ENCODE results near the gene SLA2.

Gene SLA2

GRCh38 chr20:36670665-36671357 is 24.8 kb upstream of the SLA2 start:
- DNase-seq: no peak
- Histone ChIP-seq H3K36me3 (peaks cover 23 to 49% (median 35%) of the 10 kb centered on the region in 3 donors), H3K9me3 (no peaks in the 10 kb centered on the region), H3K27ac (no peak overlapping the region), H3K4me3 (no peak overlapping the region), H3K27me3 (no peaks in the 10 kb centered on the region), H3K4me1 (no peaks in the 10 kb centered on the region)
- intact Hi-C loops (cut with DNase I; ENCODE audit: low total_unique reads): no loop called here
- TF ChIP-seq CTCF (IDR thresholded peaks at IDR 0.05): no peak

- intact Hi-C loops (cut with DNase I; ENCODE audit: low total_unique reads): loop anchor here (2.0 kb wide), 1 partner anchor 87 kb away; no protein-coding TSS in a partner anchor
- no peak for DNase-seq
Observed at GRCh38 chr20:36666181-36666740, 20.3 kb upstream of the SLA2 start.

GRCh38 chr20:36663031-36663430 is 17.0 kb upstream of the SLA2 start:
- TF ChIP-seq CTCF (IDR thresholded peaks at IDR 0.05): no peak
- no peaks in the 10 kb centered on the region for H3K27me3 ChIP-seq
- peaks cover 53 to 84% (median 62%) of the 10 kb centered on the region in 3 donors for H3K36me3 ChIP-seq
- intact Hi-C loops (cut with DNase I; ENCODE audit: low total_unique reads): no loop called here
- no peak overlapping the region for H3K4me3 ChIP-seq
- DNase-seq: no peak
- no peaks in the 10 kb centered on the region for H3K4me1 ChIP-seq
- H3K27ac ChIP-seq: no peak overlapping the region
- no peaks in the 10 kb centered on the region for H3K9me3 ChIP-seq

More at GRCh38 chr20:36666181-36666740, 20.3 kb upstream of the SLA2 start:
- Histone ChIP-seq H3K27me3 (no peaks in the 10 kb centered on the region), H3K9me3 (no peaks in the 10 kb centered on the region), H3K4me1 (no peaks in the 10 kb centered on the region), H3K36me3 (peaks cover 54 to 77% (median 62%) of the 10 kb centered on the region in 3 donors), H3K27ac (no peak overlapping the region), H3K4me3 (no peak overlapping the region)
- TF ChIP-seq CTCF (IDR thresholded peaks at IDR 0.05): peak; percentile 40 to 47

GRCh38 chr20:36658300-36658699 is 12.3 kb upstream of the SLA2 start:
- H3K9me3 ChIP-seq: no peaks in the 10 kb centered on the region
- no peak for DNase-seq

GRCh38 chr20:36656733-36657132 is 10.7 kb upstream of the SLA2 start:
- DNase-seq: no peak
- intact Hi-C loops (cut with DNase I; ENCODE audit: low total_unique reads): no loop called here
- no peaks in the 10 kb centered on the region for H3K27me3 ChIP-seq
- no peaks in the 10 kb centered on the region for H3K9me3 ChIP-seq
- H3K27ac ChIP-seq: no peak overlapping the region
- peaks cover 56 to 94% (median 72%) of the 10 kb centered on the region in 3 donors for H3K36me3 ChIP-seq
- H3K4me3 ChIP-seq: no peak overlapping the region
- no peak for TF ChIP-seq CTCF (IDR thresholded peaks at IDR 0.05)
- no peaks in the 10 kb centered on the region for H3K4me1 ChIP-seq

More at GRCh38 chr20:36658300-36658699, 12.3 kb upstream of the SLA2 start:
- no peaks in the 10 kb centered on the region for H3K4me1 ChIP-seq
- intact Hi-C loops (cut with DNase I; ENCODE audit: low total_unique reads): no loop called here
- H3K4me3 ChIP-seq: no peak overlapping the region
- TF ChIP-seq CTCF (IDR thresholded peaks at IDR 0.05): no peak
- H3K36me3 ChIP-seq: peaks cover 50 to 93% (median 72%) of the 10 kb centered on the region in 3 donors
- H3K27me3 ChIP-seq: no peaks in the 10 kb centered on the region
- H3K27ac ChIP-seq: no peak overlapping the region
